Stimulated activated CD8-positive, alpha-beta memory T cell treated with anti-CD3 and anti-CD28 coated beads, Interleukin-15, amount 100 ng/mL, for 1 hour (primary cell): Measurements from ENCODE around the gene HIBADH.
"Not testable (repeated sequence)": the region's sequence is repeated elsewhere in the genome, so short reads cannot be mapped to it uniquely, and the experiment has no call there.

Experiments
- DNase-seq: peaks from one replicate; pipeline ENCODE4 v3.0.0-alpha.2; 2020; ENCODE audit warnings: low read depth

Gene HIBADH

DNA sequence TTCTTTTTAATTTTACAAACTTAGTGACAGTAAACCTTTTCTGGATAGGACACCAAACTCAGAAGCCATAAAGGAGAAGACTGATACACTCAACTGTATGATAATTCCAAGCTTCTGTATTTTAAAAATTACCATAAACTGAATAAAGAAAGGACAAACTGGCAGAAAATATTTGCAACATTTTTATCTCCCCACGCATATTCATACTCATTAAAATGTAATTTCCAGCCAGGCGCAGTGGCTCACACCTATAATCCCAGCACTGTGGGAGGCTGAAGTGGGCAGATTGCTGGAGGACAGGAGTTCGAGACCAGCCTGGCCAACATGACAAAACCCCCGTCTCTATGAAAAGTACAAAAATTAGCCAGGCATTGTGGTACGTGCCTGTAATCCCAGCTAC is 67.7 kb downstream of the HIBADH start:
- DNase-seq: no peak

DNA sequence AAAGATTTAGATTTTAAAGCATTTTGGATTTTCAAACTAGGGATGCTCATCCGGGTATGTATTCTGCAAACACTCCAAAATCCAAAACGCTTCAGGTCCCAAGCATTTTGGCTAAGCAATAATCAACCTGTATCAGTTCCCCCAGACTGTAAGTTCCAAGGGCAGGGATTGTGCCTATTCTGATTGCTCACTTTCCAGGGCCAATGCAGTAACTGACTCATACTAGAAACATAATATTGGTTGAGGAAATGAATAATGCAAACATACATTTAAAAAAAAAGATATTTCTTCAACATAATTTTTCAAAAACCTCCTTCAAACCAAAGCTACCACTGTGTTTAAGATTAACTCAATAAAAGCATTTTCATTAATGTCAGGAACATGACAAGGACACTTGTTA is 69.5 kb downstream of the HIBADH start:
- DNase-seq: no peak

DNA sequence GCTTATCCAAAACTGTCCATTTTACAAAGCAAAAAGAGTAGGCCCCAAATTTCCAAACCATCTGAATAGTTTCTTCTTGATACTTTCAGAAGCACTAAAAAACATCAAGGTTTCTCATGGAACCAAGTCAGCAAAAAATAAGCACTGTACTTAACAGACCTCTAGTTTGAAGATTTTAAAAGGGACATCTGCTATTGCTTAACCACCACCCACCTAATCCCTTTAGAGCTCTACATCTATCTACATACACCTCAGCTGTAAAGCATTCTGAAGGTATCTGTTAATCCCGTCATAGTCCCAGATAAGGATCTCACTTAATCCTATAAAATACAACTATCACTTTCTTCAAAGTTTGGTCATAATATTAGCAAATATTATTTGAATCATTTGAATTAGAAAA is 72.3 kb downstream of the HIBADH start:
- DNase-seq: no peak

DNA sequence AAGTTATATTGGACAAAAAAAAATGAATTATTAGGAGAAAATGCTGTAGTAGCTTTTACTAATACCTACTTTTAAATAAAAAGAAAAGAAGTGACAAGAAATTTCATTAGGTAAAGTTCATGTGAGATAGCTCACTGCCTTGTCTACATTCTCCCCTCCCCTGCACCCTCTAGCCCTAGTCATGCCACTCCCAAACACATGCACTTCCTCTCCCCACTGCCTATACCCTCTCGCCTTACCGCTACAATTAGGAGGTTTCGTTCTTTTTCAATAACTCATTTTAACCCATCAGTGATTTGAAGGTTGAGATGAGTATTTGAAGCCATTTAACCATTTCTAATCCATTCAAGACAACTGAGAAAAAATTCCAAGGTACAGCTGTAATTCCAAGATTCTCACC is 75.3 kb downstream of the HIBADH start:
- DNase-seq: no peak

DNA sequence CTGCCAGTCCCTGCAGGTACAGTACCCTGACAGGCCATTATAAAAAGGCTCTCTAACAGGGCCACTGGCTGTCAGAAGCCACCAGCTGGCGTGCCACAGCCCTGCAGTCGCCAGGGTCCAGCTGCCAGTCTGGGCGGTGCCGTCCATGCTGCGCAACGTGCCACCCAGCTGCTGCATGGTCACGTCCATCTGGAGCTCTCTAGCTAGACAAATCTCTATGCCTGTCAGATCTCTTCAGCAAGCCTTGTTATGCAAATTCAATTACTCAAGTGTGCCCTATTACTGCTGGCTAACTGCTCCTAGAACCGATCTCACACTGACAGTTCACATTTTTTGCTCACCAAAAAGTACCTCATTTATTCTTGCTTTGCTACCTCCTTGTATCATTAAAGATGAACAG is 75.9 kb downstream of the HIBADH start:
- DNase-seq: no peak

DNA sequence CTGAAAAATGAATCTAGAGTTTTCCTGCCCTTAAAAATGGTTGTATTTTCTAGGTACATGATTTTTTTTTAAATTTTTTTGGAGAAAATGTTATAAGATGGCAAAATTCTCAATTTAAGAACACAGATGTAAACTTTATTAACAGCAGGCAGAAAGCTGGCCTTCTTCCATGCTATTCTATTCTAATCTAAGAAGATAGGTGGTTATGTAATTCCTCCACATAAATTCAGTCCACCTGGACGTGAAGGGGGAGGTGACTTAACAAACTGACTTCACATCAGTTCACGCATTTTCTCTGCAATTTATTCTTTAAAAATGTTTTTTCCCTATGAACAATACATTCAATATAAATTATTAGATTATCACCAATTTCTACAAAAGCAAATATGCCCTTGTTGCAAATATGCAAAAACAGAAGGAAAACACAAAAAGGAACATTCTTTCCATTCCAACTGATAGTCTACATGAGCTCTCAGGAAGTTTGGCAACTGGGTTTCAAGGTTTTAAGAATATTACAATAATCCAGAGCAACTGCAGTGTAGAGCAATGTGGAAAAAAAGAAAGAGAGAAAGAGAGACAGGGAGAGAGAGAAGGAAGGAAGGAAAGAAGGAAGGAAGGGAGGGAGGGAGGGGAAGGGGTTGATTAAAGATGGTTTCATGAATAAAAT is 76.8 kb downstream of the HIBADH start:
- DNase-seq: no peak

DNA sequence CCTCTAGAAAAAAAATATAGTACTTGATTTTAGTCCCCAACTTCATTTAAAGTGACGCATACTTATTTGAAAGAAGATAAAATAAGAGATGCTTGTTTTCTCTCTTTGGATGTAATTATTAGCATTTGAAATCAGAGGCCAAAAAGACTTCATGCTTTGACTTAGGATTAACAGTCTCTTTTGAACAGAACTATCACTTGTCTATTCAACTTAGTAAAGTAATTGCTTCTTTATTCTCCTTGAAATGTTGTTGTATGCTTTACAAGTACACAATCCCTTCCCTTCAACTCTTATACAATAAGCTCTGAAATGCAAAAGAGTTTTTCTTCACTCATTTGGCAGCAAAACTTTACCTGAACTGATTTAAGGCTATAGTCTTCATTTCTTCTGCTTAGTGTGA is 80.8 kb downstream of the HIBADH start:
- no peak for DNase-seq

DNA sequence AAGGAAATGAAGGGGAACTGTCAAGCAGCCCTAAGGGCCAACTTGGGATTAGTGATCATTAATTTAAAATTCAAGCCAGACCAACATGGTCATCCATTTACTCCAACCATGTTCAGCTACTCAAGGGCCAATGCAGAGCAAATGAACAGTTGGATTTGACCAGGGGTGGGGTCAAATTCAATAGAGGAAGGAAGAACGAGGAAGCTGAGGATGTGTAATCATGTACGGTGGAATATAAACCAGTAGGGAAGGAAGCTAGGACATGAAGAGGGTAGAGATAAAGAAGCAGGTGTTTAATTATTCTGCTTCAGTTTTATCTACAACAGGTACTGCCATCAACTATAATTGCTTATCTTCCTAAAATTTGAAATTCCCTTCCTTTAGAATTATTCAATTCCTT is 81.6 kb downstream of the HIBADH start:
- DNase-seq: no peak

DNA sequence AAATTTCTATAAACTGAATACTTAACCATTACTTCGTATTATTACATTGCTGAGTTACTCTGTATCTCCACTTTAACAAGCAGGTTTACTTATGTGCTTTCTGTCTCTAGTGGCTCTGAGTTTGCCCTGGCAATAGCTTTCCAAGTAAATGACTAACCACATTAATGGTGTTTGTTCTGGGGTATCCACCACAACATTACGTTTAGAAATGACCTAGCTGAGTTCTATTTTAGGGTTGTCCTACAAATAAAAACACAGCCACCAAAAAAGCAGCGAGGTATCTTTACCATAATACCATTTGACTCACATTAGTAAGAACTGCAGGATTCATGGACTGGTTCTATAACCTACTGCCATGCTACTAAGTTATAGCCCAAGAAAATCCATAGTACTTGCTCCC is 83.1 kb downstream of the HIBADH start:
- DNase-seq: no peak

DNA sequence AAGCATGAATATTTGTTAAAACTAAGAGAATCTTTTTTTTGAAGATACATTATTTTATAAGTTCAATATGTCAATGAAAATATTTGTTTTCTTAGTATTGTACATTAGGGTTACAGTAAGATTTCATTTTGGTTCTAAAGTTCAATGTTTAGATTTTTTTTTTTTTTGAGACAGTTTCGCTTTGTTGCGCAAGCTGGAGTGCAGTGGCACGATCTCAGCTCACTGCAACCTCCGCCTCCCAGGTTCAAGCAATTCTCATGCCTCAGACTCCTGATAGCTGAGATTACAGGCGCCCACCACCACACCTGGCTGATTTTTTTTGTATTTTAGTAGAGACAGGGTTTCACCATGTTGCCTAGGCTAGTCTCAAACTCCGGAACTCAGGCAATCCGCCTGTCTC is 84.5 kb downstream of the HIBADH start:
- DNase-seq: not testable (repeated sequence)

DNA sequence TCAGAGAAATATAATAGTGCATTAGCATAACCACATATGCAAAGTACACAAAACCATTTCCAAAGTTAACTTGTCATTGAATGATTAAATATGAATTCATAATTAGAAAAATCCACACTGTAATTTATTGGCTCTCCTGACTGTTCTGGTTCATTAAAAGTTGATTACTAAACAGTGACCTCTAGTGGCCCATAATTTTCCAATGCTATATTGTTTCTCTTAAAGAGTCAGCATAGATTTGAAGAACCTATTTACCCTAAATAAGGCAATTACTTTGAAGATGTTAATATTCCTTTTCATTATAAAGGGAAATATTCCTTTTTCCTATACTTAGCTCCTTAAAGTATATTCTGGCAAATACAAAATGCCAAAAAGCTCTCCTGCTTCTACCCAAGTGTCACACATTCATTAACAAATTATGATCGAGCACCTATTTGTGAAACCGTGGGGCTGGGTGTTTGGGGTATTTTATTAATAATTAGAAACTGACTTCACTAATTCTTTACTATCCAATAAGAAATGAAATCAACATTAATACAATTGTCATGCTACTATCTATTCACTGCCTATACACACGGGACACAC is 86.2 kb downstream of the HIBADH start:
- DNase-seq: no peak

DNA sequence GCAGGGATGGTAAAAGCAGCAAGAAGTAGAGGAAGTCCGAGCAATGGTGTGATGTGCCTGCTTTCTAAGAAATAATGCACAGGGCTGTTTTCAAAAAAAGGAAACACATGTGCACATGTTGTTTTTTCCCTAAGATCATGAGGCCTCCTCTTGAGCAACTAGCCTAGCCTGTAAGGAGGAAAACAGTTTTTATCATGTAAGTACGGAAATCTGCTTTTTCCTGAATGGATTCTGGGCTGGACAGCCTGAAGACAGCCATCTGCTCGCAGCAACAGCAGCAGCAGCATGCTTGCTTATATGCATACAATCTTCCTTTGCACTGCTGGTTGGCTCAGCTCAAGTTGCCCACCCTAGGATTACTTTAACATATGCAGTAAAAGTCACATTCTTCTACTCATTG is 87.1 kb downstream of the HIBADH start:
- no peak for DNase-seq

DNA sequence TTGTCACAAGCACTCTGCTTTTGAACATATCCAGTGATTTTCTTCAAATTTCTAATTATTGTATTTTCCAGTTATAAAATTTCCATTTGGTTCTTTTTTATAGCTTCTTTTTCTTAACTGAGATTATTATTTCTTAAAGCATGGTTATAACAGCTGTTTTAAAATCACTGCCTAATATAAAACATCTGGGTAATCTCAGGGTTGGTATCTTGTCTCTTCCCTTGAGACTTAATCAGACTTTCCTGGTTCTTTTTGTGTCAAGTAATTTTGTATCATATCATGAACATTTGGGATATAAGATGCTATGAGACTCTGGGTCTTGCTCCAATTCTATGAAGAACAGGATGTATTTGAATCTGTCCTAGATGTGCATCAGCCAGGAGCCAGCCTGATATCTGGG is 93.6 kb downstream of the HIBADH start:
- DNase-seq: no peak

DNA sequence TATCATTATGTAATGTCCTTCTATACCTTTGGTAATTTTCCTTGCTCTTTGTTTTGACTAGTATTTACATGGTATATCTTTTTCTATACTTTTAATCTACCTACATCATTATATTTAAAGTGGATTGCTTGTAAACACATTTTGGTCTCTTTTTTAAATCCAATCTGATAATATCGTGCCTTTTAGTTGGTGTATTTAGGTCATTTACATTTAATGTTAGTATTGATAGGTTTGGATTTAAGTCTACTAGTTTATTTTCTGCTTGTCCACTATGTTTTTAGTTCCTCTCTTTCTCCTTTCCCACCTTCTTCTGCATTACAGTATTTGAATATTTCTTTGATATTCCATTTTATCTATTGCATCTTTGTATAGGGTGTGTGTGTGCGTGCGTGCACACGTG is 95.4 kb downstream of the HIBADH start:
- DNase-seq: no peak

DNA sequence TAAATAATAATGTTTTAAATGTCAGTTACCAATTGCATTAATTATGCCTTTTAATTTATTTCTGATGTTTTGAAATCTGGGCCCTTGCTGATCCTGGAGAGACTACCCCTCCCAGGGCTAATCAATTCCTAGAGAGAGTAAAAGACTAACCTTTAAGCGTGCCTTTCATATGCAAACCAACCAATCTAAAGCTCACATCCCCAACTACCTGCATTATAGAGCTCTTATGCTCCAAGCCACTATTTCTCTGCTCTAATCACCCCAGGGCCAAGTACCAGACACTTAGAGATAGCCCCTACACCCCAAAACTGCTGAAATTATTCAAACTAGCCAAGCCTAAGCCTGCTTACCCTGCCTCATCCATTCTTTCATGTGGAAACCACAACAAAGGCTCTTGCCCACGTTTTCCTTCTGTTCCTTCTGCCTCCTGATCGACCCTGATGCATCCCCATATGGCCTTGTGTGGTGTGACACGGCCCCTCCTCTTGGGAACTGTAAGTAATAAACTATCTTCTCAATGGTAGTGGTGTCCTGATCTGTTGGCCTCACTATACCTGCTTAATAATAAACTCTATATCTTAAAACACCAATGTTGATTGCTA is 97.7 kb downstream of the HIBADH start:
- no peak for DNase-seq

DNA sequence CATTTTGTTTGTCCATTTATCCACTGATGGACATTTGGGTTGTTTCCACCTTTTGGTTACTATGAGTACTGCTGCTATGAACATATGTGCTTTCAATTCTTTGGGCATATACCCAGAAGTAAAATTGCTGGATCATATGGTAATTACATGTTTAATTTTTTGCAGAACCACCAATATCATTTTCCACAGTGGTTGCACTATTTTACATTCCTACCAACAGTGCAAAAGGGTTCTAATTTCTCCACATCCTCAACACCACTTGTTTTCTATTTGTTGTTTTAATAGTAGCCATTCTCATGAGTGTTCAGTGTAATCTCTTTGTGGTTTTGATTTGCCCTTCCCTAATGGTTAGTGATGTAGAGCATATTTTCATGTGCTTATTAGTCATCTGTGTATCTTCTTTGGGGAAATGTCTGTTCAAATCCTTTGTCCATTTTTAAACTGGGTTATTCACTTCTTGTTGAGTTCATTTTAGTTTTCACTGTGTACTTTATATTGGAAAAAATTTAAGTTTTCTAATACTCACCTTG is 101.9 kb downstream of the HIBADH start:
- no peak for DNase-seq

DNA sequence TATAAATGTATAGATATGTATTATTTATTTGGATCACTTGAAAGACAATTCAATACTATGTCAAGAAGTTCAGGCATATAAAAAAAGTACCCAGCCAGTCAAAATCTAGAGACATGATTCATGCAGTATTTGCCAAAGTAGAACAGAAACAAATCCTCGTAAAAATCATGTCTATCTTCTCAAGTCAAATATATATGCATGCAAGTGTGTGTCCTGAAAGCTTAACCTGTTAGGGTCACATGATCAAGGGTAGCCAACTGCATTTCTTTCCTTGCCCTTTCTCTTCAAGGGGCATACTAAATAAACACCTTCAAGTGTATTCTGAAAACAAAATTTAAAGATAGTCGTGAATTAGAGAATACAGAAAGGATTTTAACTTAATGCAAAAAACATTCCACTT is 107.0 kb downstream of the HIBADH start:
- DNase-seq: no peak

DNA sequence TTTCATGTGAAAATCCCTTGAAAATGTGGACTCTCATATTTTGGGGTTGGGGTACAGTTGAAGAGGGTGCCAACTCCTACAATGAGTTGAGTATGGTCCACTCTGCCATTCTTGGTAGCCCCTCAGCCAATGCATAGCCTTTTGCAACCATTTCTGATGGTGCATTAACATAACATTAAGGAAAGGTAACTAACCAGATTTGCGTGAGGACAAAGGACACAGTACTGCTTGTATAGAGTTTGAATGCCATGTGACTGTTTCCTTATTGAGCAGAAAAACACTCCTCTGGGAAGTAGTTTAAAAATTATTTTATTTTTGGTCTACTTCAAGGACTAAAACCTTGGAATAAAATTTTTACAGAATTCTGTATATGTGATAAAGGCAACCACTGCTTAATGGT is 107.9 kb downstream of the HIBADH start:
- no peak for DNase-seq

DNA sequence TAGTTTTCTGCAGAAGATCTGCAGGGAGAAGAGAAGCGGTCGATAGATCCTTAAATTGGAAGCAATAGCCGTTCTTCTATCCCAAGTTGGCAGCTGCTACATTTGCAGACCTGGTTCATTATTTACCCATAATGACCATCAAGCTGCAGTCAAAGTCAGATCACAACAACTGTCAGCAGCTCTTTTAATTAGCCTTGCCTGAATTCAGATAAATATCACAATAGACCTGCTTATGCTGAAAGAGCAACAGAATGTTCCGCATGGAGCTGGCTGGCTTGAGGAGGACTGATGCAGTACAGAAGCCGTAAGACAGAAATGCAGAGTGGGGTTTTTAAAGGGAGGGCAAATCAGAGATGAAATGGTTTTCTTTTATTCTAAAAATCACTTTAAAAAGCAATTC is 109.4 kb downstream of the HIBADH start:
- DNase-seq: no peak

DNA sequence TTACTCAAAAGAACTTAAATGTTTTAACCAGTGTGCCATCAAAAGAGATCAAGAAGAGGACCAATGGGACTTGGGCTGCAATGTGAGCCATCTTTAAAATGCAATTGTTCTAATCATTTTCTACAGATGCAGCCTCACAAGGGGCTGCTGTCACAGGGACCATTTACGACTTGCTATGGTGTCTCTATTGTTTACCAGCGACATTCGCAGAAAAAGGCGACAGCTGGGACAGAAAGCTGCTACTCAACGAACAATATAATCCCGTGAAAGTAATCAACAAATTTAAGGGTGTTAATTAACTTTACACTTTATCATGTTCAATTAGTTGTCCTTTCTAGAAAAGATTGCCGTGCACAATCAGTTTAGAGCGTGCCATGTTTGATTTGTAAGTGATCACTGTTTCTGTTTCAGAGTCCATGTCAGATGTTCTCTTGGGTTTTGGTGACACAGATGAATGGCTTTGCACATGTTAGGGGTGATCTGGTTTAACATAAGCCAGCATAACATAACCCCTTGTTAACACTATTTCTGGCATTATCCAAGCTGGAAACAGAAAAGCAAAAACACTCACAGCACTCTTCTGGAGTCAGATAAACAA is 110.8 kb downstream of the HIBADH start:
- no peak for DNase-seq

DNA sequence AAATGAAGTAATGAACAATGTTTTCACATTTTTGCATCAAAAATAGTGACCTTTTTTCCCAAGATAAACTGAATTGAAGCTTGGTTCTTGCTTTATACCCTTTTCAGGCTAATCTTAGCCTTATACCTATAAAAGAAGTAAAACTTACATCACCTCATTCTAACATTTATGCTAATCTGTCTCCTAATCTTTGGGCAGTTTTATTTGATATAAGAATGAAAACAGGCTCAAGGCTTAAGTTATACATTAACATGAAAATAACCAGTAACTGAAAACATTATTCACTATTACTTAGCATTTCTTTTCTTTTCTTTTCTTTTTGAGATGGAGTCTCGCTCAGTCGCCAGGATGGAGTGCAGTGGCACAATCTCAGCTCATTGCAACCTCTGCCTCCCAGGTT is 113.1 kb downstream of the HIBADH start:
- no peak for DNase-seq

DNA sequence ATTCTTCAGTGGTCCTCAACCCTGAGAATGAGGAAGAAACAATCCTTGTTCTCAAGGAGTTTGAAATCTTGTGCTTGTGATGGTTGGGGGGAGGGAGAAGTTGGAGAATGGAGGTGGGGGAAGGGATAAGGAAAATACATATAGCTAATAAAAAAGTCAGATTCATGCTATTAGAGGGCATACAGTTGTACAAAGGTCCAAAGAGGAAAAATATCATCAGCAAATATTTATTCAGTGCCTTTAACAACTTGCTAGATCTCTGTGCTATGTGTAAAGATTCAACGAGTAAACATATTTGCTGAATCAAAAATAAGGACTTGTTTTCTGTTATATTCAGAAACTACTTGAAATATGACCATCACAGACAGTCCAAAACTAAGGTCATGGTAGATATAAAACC is 114.4 kb downstream of the HIBADH start:
- DNase-seq: no peak

DNA sequence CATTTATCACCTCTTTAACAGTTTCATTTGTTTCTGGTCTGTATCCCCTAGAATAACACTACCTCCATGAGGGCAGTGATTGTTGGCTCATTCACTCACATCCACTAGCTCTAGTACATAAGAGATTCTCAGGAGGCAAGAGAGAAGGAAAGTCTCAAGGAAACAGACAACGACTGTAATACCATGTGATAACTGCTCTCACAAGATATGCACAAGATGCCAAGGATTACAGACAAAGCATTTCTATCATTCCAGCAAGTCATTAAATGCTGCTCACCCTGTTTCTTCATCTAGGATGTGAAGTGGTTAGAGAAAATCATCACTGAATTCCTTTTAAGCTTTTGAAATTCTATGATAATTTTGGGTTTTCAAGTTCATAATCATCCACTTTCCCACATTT is 115.3 kb downstream of the HIBADH start:
- no peak for DNase-seq
